HepG2 (cell line): ENCODE results near the gene ZNF414. TPM values are rescaled to one million over a fixed set of nuclear protein-coding genes. Genes with fewer than 3 reads are reported as not detected.

Source experiments
- CEBPG ChIP-seq: IDR thresholded peaks from 2 replicates; pipeline ENCODE4 v1.6.1; 2016
- ELF4 ChIP-seq: sonication (generic); formaldehyde crosslinking; IDR thresholded peaks from 2 replicates; pipeline ENCODE4 v1.5.0; 2020; ENCODE audit warnings: missing genetic modification reagents, mild to moderate bottlenecking, moderate library complexity, borderline replicate concordance
- FLYWCH1 ChIP-seq: sonication (generic); formaldehyde crosslinking; IDR thresholded peaks from 2 replicates; pipeline ENCODE4 v1.8.1; 2023; ENCODE audit warnings: mild to moderate bottlenecking, missing genetic modification reagents
- GABPB1 ChIP-seq: IDR thresholded peaks from 2 replicates; pipeline ENCODE4 v1.6.1; 2016; ENCODE audit warnings: mild to moderate bottlenecking, missing genetic modification reagents, moderate library complexity, missing compliant biosample characterization
- HOXA5 ChIP-seq: sonication (generic); formaldehyde crosslinking; IDR thresholded peaks from 2 replicates; pipeline ENCODE4 v1.4.0; 2020; ENCODE audit warnings: missing genetic modification reagents
- HOXA9 ChIP-seq: sonication (generic); formaldehyde crosslinking; IDR thresholded peaks from 2 replicates; pipeline ENCODE4 v1.8.1; 2022; ENCODE audit warnings: missing genetic modification reagents, mild to moderate bottlenecking, moderate library complexity, borderline replicate concordance
- KDM2A ChIP-seq: sonication (generic); formaldehyde crosslinking; IDR thresholded peaks from 2 replicates; pipeline ENCODE4 v1.4.0; 2020; ENCODE audit warnings: low read depth, missing genetic modification reagents, borderline replicate concordance
- MED1 ChIP-seq: sonication (generic); formaldehyde crosslinking; IDR thresholded peaks from 2 replicates; pipeline ENCODE4 v1.4.0; 2020; ENCODE audit warnings: missing genetic modification reagents
- NRL ChIP-seq: sonication (generic); formaldehyde crosslinking; IDR thresholded peaks from 2 replicates; pipeline ENCODE4 v1.5.0; 2020; ENCODE audit warnings: missing genetic modification reagents, mild to moderate bottlenecking, moderate library complexity, borderline replicate concordance
- SALL2 ChIP-seq: sonication (generic); formaldehyde crosslinking; IDR thresholded peaks from 2 replicates; pipeline ENCODE4 v1.8.1; 2023; ENCODE audit warnings: mild to moderate bottlenecking, missing genetic modification reagents, inconsistent platforms
- SNRNP70 ChIP-seq: fragments of 200-400 bp; formaldehyde crosslinking; IDR thresholded peaks from 2 replicates; pipeline ENCODE4 v1.6.1; 2017; ENCODE audit warnings: mild to moderate bottlenecking, low read depth, low read length, moderate library complexity
- TARDBP ChIP-seq: sonication (generic); formaldehyde crosslinking; IDR thresholded peaks from 2 replicates; pipeline ENCODE4 v1.8.0; 2022; ENCODE audit warnings: mild to moderate bottlenecking, missing genetic modification reagents
- ZNF350 ChIP-seq: sonication (generic); formaldehyde crosslinking; IDR thresholded peaks from 2 replicates; pipeline ENCODE4 v1.4.0; 2020; ENCODE audit warnings: mild to moderate bottlenecking, low read depth, missing genetic modification reagents, borderline replicate concordance
- ZNF773 ChIP-seq: sonication (generic); formaldehyde crosslinking; IDR thresholded peaks from 2 replicates; pipeline ENCODE4 v1.4.0; 2020; ENCODE audit warnings: missing genetic modification reagents, borderline replicate concordance
- ZNF788 ChIP-seq: sonication (generic); formaldehyde crosslinking; IDR thresholded peaks from 2 replicates; pipeline ENCODE4 v1.5.0; 2020; ENCODE audit warnings: mild to moderate bottlenecking, missing genetic modification reagents, borderline replicate concordance
- ZSCAN30 ChIP-seq: sonication (generic); formaldehyde crosslinking; IDR thresholded peaks from 2 replicates; pipeline ENCODE4 v1.5.0; 2020; ENCODE audit warnings: mild to moderate bottlenecking, missing genetic modification reagents
- polyA plus RNA-seq, 8 experiments: library from polyadenylated mRNA; depleted of rRNA in 3 of 8; stranded (reverse) in 7 of 8; unstranded in 1 of 8; fragments of >200 nt; fragmentation: Illumina TruSeq in 4 of 8; extraction: Trizol in 4 of 8; gene quantifications; 2 replicates each; pipeline versions ENCODE4 v1.2.1 to v1.2.3, GENCODE V29; 2011 to 2016; ENCODE audit warnings: low read depth in 4 of 8, missing spikeins in 1 of 8, mixed read lengths in 1 of 8; ENCODE audit not compliant: insufficient read depth in 1 of 8
- total RNA-seq, 5 experiments: library from RNA; depleted of rRNA; stranded (reverse); fragments of >200 nt; fragmentation: Illumina TruSeq; extraction: Trizol; gene quantifications; 2 replicates each; pipeline ENCODE4 v1.2.3, GENCODE V29; 2016; ENCODE audit warnings: low read depth in 1 of 5
- TF ChIP-seq, protein P1 (sequence below): IDR thresholded peaks from 2 replicates; pipeline ENCODE4 v1.4.0; 2020; ENCODE audit warnings: mild to moderate bottlenecking, missing genetic modification reagents
- TF ChIP-seq, protein P2 (sequence below): sonication (generic); formaldehyde crosslinking; IDR thresholded peaks from 2 replicates; pipeline ENCODE4 v1.8.0; 2022; ENCODE audit warnings: missing genetic modification reagents, low read depth, mild to moderate bottlenecking, borderline replicate concordance
- TF ChIP-seq, protein P3 (sequence below): sonication (generic); formaldehyde crosslinking; IDR thresholded peaks from 2 replicates; pipeline ENCODE4; 2020; ENCODE audit warnings: missing genetic modification reagents, mild to moderate bottlenecking, borderline replicate concordance
- TF ChIP-seq, protein P4 (sequence below): sonication (generic); formaldehyde crosslinking; IDR thresholded peaks from 2 replicates; pipeline ENCODE4 v1.5.1; 2020; ENCODE audit warnings: missing genetic modification reagents, mild to moderate bottlenecking, borderline replicate concordance

Gene ZNF414
- total and polyA plus RNA-seq, 2 of the 13 experiments (the other 11 are each of a cell fraction or from before 2014, with no cell fraction given) = 2.5 to 4.0 TPM

DNA sequence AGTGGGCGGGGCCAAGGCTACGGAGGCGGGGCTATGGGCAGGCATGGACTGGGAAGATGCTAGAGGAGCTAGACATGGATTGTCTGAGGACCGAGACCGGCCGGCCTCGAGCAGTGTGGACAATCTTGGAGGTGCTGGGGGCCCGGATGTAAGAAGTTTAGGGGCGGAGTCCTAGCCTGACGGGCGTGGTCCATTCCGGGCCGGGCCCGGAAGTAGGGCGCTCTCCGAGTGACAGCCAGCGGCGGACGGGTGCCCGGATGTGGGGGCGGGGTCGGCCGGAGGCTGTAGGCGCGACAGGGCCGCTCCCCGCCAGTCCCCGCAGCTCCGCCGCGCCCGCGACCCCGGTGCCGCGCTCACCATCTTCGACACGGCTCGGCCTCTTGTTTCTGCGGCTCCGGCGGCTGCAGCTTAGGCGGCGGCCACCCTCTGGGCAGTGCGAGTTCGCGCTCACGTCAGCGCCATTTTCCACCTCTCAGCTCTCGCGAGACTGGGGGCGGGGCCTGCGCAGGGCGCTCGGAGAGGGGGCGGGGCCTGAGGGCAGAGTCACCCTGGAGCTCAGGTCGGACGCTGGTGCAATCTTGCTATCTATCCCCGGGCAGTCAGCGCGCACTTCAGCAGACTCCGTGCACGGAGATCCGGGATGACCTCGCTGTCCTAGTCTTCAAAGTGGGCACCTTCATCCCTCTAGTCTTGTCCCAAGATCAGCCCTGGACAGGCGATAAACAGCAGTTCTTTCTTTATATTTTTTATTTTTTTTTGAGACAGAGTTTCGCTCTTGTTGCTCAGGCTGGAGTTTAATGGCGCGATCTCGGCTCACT is at the start of gene ZNF414 (continued):
- TF ChIP-seq, protein P1, sequence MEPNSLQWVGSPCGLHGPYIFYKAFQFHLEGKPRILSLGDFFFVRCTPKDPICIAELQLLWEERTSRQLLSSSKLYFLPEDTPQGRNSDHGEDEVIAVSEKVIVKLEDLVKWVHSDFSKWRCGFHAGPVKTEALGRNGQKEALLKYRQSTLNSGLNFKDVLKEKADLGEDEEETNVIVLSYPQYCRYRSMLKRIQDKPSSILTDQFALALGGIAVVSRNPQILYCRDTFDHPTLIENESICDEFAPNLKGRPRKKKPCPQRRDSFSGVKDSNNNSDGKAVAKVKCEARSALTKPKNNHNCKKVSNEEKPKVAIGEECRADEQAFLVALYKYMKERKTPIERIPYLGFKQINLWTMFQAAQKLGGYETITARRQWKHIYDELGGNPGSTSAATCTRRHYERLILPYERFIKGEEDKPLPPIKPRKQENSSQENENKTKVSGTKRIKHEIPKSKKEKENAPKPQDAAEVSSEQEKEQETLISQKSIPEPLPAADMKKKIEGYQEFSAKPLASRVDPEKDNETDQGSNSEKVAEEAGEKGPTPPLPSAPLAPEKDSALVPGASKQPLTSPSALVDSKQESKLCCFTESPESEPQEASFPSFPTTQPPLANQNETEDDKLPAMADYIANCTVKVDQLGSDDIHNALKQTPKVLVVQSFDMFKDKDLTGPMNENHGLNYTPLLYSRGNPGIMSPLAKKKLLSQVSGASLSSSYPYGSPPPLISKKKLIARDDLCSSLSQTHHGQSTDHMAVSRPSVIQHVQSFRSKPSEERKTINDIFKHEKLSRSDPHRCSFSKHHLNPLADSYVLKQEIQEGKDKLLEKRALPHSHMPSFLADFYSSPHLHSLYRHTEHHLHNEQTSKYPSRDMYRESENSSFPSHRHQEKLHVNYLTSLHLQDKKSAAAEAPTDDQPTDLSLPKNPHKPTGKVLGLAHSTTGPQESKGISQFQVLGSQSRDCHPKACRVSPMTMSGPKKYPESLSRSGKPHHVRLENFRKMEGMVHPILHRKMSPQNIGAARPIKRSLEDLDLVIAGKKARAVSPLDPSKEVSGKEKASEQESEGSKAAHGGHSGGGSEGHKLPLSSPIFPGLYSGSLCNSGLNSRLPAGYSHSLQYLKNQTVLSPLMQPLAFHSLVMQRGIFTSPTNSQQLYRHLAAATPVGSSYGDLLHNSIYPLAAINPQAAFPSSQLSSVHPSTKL = peak; percentile 11; the same call in 1 of the 2 replicates
- peak; percentile 90; the same call in 1 of the 2 replicates for TF ChIP-seq ELF4 (CRISPR knock-in tag)
- TF ChIP-seq, protein P2, sequence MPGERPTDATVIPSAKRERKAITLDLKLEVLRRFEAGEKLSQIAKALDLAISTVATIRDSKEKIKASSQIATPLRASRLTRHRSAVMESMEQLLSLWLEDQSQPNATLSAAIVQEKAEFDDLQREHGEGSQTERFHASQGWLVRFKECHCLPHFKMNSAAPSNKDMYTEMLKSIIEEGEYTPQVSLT (CRISPR knock-in tag) = no peak
- TF ChIP-seq HOXA5 (CRISPR knock-in tag) = peak; percentile 35; the same call in 1 of the 2 replicates
- peak; percentile 94 for TF ChIP-seq SALL2 (CRISPR knock-in tag)
- TF ChIP-seq CEBPG = peak; percentile 82
- TF ChIP-seq ZNF788 (CRISPR knock-in tag) = no peak
- no peak for TF ChIP-seq FLYWCH1 (CRISPR knock-in tag)
- no peak for TF ChIP-seq SNRNP70
- TF ChIP-seq ZNF350 (CRISPR knock-in tag) = no peak; the same call in 1 of the 2 replicates
- peak; percentile 93 for TF ChIP-seq GABPB1 (CRISPR knock-in tag)
- no peak; the same call in 1 of the 2 replicates for TF ChIP-seq ZNF773 (CRISPR knock-in tag)
- peak; percentile 28 for TF ChIP-seq MED1
- no peak for TF ChIP-seq ZSCAN30 (CRISPR knock-in tag)
- TF ChIP-seq HOXA9 (CRISPR knock-in tag) = no peak
- TF ChIP-seq, protein P3, sequence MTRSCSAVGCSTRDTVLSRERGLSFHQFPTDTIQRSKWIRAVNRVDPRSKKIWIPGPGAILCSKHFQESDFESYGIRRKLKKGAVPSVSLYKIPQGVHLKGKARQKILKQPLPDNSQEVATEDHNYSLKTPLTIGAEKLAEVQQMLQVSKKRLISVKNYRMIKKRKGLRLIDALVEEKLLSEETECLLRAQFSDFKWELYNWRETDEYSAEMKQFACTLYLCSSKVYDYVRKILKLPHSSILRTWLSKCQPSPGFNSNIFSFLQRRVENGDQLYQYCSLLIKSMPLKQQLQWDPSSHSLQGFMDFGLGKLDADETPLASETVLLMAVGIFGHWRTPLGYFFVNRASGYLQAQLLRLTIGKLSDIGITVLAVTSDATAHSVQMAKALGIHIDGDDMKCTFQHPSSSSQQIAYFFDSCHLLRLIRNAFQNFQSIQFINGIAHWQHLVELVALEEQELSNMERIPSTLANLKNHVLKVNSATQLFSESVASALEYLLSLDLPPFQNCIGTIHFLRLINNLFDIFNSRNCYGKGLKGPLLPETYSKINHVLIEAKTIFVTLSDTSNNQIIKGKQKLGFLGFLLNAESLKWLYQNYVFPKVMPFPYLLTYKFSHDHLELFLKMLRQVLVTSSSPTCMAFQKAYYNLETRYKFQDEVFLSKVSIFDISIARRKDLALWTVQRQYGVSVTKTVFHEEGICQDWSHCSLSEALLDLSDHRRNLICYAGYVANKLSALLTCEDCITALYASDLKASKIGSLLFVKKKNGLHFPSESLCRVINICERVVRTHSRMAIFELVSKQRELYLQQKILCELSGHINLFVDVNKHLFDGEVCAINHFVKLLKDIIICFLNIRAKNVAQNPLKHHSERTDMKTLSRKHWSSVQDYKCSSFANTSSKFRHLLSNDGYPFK (CRISPR knock-in tag) = peak; percentile 32; the same call in 1 of the 2 replicates
- TF ChIP-seq NRL (CRISPR knock-in tag) = no peak
- TF ChIP-seq TARDBP (CRISPR knock-in tag) = peak; percentile 77; the same call in 1 of the 2 replicates
- TF ChIP-seq, protein P4, sequence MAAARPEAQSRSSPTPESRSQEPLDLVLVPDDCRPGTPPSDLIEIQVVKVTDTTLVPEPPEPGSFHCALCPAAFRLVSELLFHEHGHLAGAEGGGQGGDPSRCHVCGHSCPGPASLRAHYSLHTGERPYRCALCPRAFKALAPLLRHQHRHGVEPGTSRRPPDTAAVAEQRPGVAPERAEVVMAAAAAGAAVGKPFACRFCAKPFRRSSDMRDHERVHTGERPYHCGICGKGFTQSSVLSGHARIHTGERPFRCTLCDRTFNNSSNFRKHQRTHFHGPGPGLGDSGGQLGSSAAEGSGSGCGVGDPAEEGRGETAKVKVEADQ = 0 out of 2 replicates have a peak, but pooled peaks have one; percentile 82
- TF ChIP-seq KDM2A (CRISPR knock-in tag) = no peak; the same call in 1 of the 2 replicates
